ENCODE measurements around the gene TBC1D9.

DNA sequence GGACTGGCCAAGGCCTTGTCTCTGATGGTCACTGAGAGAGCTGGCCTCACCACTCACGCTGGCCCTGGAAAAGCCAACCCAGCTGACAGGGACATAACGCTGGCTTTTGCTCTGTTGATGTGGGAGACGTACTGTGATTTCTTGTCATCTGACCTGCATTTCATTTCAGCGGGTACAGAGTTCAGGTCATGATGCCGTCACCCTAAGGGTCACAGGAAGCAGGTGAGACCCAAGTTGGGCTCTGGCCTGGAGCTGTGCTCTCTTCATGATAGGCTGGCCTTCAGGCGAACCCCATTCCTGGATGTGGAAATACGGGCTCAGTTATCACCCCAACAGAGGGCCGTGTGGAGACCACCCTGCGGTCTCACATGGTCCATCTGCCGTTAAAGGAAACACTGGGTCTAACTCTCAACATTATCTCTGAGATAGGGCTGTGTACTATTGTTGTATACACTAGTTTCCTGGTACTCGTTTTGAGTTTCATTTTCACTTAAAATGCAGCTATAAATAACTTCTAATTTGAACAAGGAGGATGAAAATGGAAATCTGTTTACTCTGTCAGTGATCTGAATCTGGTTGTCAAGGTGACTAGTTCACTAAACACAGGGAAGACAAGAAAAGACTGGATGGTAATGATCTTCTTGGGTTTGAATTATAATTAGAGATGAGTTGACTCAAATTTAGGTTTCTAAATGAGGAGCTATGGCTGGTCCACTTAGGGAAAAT, 89.1 kb downstream of the TBC1D9 start:
- TF ChIP-seq, protein P1, sequence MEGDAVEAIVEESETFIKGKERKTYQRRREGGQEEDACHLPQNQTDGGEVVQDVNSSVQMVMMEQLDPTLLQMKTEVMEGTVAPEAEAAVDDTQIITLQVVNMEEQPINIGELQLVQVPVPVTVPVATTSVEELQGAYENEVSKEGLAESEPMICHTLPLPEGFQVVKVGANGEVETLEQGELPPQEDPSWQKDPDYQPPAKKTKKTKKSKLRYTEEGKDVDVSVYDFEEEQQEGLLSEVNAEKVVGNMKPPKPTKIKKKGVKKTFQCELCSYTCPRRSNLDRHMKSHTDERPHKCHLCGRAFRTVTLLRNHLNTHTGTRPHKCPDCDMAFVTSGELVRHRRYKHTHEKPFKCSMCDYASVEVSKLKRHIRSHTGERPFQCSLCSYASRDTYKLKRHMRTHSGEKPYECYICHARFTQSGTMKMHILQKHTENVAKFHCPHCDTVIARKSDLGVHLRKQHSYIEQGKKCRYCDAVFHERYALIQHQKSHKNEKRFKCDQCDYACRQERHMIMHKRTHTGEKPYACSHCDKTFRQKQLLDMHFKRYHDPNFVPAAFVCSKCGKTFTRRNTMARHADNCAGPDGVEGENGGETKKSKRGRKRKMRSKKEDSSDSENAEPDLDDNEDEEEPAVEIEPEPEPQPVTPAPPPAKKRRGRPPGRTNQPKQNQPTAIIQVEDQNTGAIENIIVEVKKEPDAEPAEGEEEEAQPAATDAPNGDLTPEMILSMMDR (IDR thresholded peaks at IDR 0.05) = no peak
- no peak for TF ChIP-seq EP300 (IDR thresholded peaks at IDR 0.05)
- no peak for TF ChIP-seq POLR2A (IDR thresholded peaks at IDR 0.05)
